ENCODE data around the gene KDM4B. TPM values are rescaled to one million over a fixed set of nuclear protein-coding genes. Genes with fewer than 3 reads are reported as not detected.
"Not testable (repeated sequence)": the region's sequence is repeated elsewhere in the genome, so short reads cannot be mapped to it uniquely, and the experiment has no call there.

KDM4B gene
- total RNA-seq, 4 donors from 2014 or later: 18.4 to 94.7 (median 25.6) TPM

- intact Hi-C loops (cut with DNase I; ENCODE audit: low total_unique reads): no loop called here
- H3K27me3 ChIP-seq: no peaks in the 10 kb centered on the region
- TF ChIP-seq, protein P1, sequence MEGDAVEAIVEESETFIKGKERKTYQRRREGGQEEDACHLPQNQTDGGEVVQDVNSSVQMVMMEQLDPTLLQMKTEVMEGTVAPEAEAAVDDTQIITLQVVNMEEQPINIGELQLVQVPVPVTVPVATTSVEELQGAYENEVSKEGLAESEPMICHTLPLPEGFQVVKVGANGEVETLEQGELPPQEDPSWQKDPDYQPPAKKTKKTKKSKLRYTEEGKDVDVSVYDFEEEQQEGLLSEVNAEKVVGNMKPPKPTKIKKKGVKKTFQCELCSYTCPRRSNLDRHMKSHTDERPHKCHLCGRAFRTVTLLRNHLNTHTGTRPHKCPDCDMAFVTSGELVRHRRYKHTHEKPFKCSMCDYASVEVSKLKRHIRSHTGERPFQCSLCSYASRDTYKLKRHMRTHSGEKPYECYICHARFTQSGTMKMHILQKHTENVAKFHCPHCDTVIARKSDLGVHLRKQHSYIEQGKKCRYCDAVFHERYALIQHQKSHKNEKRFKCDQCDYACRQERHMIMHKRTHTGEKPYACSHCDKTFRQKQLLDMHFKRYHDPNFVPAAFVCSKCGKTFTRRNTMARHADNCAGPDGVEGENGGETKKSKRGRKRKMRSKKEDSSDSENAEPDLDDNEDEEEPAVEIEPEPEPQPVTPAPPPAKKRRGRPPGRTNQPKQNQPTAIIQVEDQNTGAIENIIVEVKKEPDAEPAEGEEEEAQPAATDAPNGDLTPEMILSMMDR (IDR thresholded peaks at IDR 0.05): no peak
- TF ChIP-seq POLR2A (IDR thresholded peaks at IDR 0.05): no peak
- H3K4me3 ChIP-seq: no peak overlapping the region
- H3K9me3 ChIP-seq: no peaks in the 10 kb centered on the region
- no peaks in the 10 kb centered on the region for H3K4me1 ChIP-seq
- DNase-seq: no peak
- no peaks in the 10 kb centered on the region for H3K36me3 ChIP-seq
- H3K27ac ChIP-seq: no peak overlapping the region
Measured at GRCh38 chr19:4951656-4952055, 17.3 kb upstream of the KDM4B start.

GRCh38 chr19:4952945-4953344 is 16.0 kb upstream of the KDM4B start:
- Histone ChIP-seq H3K9me3 (no peaks in the 10 kb centered on the region), H3K27me3 (no peaks in the 10 kb centered on the region), H3K4me1 (no peaks in the 10 kb centered on the region), H3K4me3 (no peak overlapping the region), H3K27ac (no peak overlapping the region), H3K36me3 (no peaks in the 10 kb centered on the region)
- no peak for DNase-seq
- TF ChIP-seq POLR2A (IDR thresholded peaks at IDR 0.05): no peak
- TF ChIP-seq, protein P1 (IDR thresholded peaks at IDR 0.05): no peak
- intact Hi-C loops (cut with DNase I; ENCODE audit: low total_unique reads): no loop called here

DNA sequence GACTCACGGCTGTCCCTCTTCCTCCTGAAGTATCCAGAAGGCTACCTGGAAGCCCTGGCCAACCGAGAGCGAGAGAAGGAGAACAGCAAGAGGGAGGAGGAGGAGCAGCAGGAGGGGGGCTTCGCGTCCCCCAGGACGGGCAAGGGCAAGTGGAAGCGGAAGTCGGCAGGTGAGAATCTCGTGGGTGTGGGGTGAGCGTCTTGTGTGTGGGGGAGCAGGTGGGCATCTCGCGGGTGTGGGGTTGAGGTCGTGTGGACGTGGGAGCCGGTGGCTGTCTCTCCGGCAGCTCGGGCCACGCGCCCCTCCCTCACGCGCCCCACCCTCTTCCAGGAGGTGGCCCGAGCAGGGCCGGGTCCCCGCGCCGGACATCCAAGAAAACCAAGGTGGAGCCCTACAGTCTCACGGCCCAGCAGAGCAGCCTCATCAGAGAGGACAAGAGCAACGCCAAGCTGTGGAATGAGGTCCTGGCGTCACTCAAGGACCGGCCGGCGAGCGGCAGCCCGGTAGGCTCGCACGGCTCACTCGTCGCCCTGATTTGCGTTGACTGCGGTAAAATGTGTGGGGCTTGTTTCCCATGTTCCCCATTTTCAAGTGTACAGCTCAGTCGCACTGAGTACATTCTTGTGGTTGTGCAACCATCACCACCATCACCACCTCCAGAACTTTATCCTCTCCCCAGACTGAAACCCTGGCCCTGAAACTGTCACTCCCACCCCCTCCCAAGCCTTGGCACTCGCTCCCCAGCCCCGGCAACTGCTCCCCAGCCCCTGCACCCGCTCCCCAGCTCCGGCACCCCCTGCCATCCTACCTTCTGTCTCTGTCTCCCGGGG is 14.4 kb upstream of the KDM4B start:
- DNase-seq; intact Hi-C loops (cut with DNase I; ENCODE audit: low total_unique reads); H3K4me1 ChIP-seq; H3K9me3 ChIP-seq; H3K4me3 ChIP-seq; H3K27ac ChIP-seq; H3K36me3 ChIP-seq; H3K27me3 ChIP-seq: not testable (repeated sequence)

DNA sequence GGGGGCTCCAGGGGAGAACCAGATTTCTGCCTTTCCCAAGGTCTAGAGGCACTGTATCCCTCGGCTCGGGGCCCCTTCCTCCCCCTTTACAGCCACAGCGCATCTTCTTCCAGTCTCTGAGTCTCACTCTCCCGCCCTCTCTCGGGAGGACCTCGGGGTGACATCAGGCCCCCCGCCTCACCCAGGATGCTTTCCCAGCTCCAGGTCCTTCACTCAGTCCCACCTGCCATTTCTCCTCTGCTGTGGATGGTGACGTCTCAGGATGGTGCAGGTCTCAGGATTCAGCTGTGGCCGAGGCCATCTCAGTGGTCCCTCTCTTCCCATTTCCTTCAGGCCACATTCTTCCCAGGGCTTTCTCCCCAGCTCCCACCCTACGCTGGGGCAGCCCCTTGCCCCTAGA is 13.6 kb upstream of the KDM4B start:
- TF ChIP-seq POLR2A (IDR thresholded peaks at IDR 0.05): no peak
- H3K9me3 ChIP-seq: no peaks in the 10 kb centered on the region
- no peak overlapping the region for H3K27ac ChIP-seq
- intact Hi-C loops (cut with DNase I; ENCODE audit: low total_unique reads): no loop called here
- DNase-seq: no peak
- H3K27me3 ChIP-seq: no peaks in the 10 kb centered on the region
- H3K4me1 ChIP-seq: no peaks in the 10 kb centered on the region
- no peak overlapping the region for H3K4me3 ChIP-seq
- no peaks in the 10 kb centered on the region for H3K36me3 ChIP-seq

DNA sequence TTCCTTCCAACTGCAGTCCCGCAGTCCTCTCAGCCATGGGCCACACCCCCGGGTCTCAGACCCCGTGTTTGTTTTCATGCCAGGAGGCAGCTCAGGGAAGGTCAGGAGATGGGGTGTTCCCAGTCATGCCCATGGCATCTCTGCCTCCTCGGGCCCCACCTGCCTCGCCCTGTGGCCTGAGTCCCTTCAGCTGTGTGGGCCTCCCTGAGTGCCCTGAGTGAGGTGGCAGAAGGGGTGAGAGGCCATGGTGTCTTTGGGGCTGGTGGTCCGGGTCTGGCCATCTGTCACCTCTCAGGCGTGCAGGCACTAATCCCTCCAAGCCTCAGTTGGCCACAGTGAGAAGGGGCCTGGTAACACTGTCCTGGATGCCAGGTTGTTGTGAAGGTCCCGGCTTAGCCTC is 10.9 kb upstream of the KDM4B start:
- Histone ChIP-seq H3K27me3 (no peaks in the 10 kb centered on the region), H3K27ac (no peak overlapping the region)
- intact Hi-C loops (cut with DNase I; ENCODE audit: low total_unique reads): no loop called here

GRCh38 chr19:4962085-4962619 is 6.8 kb upstream of the KDM4B start:
- no peak for TF ChIP-seq POLR2A (IDR thresholded peaks at IDR 0.05)
- TF ChIP-seq, protein P1 (IDR thresholded peaks at IDR 0.05): no peak
- intact Hi-C loops (cut with DNase I; ENCODE audit: low total_unique reads): no loop called here
- Histone ChIP-seq H3K27ac (no peak overlapping the region), H3K9me3 (no peaks in the 10 kb centered on the region), H3K27me3 (no peaks in the 10 kb centered on the region), H3K4me3 (no peak overlapping the region), H3K36me3 (no peaks in the 10 kb centered on the region), H3K4me1 (no peaks in the 10 kb centered on the region)
- DNase-seq: no peak

More for the DNA sequence above, 10.9 kb upstream of the KDM4B start:
- H3K4me1 ChIP-seq: no peaks in the 10 kb centered on the region
- H3K36me3 ChIP-seq: no peaks in the 10 kb centered on the region
- no peak overlapping the region for H3K4me3 ChIP-seq
- no peak for DNase-seq
- no peaks in the 10 kb centered on the region for H3K9me3 ChIP-seq
- TF ChIP-seq, protein P1 (IDR thresholded peaks at IDR 0.05): no peak

Data from uterus (tissue), 4 donors.